Tibial nerve (tissue), 4 donors: Measurements from ENCODE around the gene TMEM234. TPM values are rescaled to one million over a fixed set of nuclear protein-coding genes. Genes with fewer than 3 reads are reported as not detected.

Source experiments
- DNase-seq, 2 donors: peaks; one replicate each; pipeline ENCODE4 v3.0.0-alpha.2; 2019; ENCODE audit warnings: low spot score in 2 of 2
- H3K27ac ChIP-seq, 4 donors: fragments of 200-600 bp; sonication (generic) in 3 of 4; one replicate each; pipeline ENCODE4 v1.5.1; 2017 to 2019; ENCODE audit warnings: mild to moderate bottlenecking in 1 of 4
- H3K27me3 ChIP-seq, 2 donors: fragments of 200-600 bp; sonication (generic) in 1 of 2; one replicate each; pipeline versions ENCODE4 v1.5.1 to v1.6.0; 2017 to 2019
- H3K36me3 ChIP-seq, 3 donors: fragments of 200-600 bp; sonication (generic); one replicate each; pipeline ENCODE4 v1.5.1; 2018 to 2019
- H3K4me1 ChIP-seq, 4 donors: fragments of 200-600 bp; sonication (generic) in 3 of 4; one replicate each; pipeline ENCODE4 v1.5.1; 2017 to 2019
- H3K4me3 ChIP-seq, 4 donors: fragments of 200-600 bp; sonication (generic) in 3 of 4; one replicate each; pipeline ENCODE4 v1.5.1; 2017 to 2019; ENCODE audit warnings: mild to moderate bottlenecking in 1 of 4, moderate library complexity in 1 of 4
- H3K9me3 ChIP-seq, 4 donors: fragments of 200-600 bp; sonication (generic) in 3 of 4; one replicate each; pipeline ENCODE4 v1.5.1; 2017 to 2019
- EP300 ChIP-seq, 2 donors: sonication (generic); formaldehyde crosslinking; IDR thresholded peaks; one replicate each; pipeline ENCODE4 v1.6.1; 2017; ENCODE audit warnings: antibody characterized with exemption in 2 of 2, mild to moderate bottlenecking in 1 of 2
- POLR2A ChIP-seq, 2 donors: fragments of 450-650 bp; IDR thresholded peaks; one replicate each; pipeline ENCODE4 v1.6.1; 2017; ENCODE audit warnings: antibody characterized with exemption in 2 of 2, mild to moderate bottlenecking in 2 of 2, moderate library complexity in 2 of 2
- WGBS, 2 donors: methylation state at CpG; one replicate each; pipeline ENCODE4 v1.1.5; 2018; 5-methylcytosine and 5-hydroxymethylcytosine counted together
- total RNA-seq, 4 donors: library from RNA; depleted of rRNA; stranded (reverse); fragments of >200 nt; gene quantifications; one replicate each; pipeline ENCODE4 v1.1.0, GENCODE V29; 2016
- TF ChIP-seq, protein P1 (sequence below), 5 experiments: fragments of 200-600 bp in 3 of 5; fragments of 450-650 bp in 2 of 5; sonication (generic) in 3 of 5; IDR thresholded peaks; one replicate each; pipeline ENCODE4 v1.5.1; 2016 to 2019; ENCODE audit warnings: antibody characterized with exemption in 5 of 5, mild to moderate bottlenecking in 3 of 5, moderate library complexity in 2 of 5

TMEM234 gene
- total RNA-seq, 4 donors from 2014 or later = 22.5 to 29.0 (median 26.3) TPM

DNA sequence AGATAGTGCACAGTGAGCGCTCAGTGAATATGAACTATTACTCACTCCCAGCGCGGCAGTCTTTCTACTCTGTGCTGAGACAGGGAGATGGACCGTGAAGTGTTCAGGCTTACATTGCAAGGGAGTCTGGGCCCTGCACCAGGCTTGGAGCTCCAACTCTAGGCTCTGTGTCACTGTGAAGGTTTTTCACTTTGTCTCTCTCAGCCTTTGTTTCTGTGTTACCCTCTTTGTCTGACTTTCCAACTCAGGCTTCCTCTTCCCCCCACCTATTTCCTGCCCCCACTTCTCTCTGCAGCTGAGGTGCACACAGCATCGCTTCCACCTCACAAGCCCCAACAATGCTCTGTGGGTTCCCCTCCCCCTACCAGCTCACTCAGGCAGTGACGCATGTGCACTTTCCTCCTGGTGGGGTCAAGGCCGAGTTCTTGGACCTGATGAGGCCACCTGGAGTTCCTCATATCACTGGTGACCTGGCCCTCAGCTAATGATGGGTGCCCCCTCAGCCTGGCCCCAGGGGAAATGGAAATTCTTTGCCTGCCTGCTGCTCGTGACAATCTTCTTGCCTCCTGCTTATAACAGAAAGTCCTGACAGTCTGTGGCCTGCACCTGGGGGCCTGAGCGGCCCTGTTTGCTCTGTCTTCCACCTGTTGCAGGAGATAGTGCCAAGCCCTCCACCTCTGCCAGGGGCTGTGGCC lies 27.8 kb upstream of the TMEM234 start:
- Histone ChIP-seq H3K4me3 (no peak overlapping the region), H3K27ac (peak overlapping the region in 1 of 4 donors; percentile 86), H3K36me3 (no peaks in the 10 kb centered on the region), H3K9me3 (no peaks in the 10 kb centered on the region), H3K27me3 (no peaks in the 10 kb centered on the region), H3K4me1 (peaks cover 0 to 41% (median 21%) of the 10 kb centered on the region in 4 donors)
- DNase-seq = peak in 1 of 2 donors; percentile 31
- 63 to 64% methylated on average over 9 of the region's 9 CpGs for WGBS, 2 donors
- TF ChIP-seq POLR2A (IDR thresholded peaks at IDR 0.05) = no peak
- TF ChIP-seq, protein P1, sequence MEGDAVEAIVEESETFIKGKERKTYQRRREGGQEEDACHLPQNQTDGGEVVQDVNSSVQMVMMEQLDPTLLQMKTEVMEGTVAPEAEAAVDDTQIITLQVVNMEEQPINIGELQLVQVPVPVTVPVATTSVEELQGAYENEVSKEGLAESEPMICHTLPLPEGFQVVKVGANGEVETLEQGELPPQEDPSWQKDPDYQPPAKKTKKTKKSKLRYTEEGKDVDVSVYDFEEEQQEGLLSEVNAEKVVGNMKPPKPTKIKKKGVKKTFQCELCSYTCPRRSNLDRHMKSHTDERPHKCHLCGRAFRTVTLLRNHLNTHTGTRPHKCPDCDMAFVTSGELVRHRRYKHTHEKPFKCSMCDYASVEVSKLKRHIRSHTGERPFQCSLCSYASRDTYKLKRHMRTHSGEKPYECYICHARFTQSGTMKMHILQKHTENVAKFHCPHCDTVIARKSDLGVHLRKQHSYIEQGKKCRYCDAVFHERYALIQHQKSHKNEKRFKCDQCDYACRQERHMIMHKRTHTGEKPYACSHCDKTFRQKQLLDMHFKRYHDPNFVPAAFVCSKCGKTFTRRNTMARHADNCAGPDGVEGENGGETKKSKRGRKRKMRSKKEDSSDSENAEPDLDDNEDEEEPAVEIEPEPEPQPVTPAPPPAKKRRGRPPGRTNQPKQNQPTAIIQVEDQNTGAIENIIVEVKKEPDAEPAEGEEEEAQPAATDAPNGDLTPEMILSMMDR (IDR thresholded peaks at IDR 0.05) = no peak
- TF ChIP-seq EP300 (IDR thresholded peaks at IDR 0.05) = peak in 1 of 2 donors; percentile 42

- Histone ChIP-seq H3K27ac (peak overlapping the region in 3 of 4 donors; percentile 53 to 62 (median 56)), H3K36me3 (no peaks in the 10 kb centered on the region), H3K4me3 (no peak overlapping the region), H3K27me3 (no peaks in the 10 kb centered on the region), H3K4me1 (peaks cover 0 to 41% (median 21%) of the 10 kb centered on the region in 4 donors), H3K9me3 (no peaks in the 10 kb centered on the region)
- 12 to 14% methylated on average over 31 of the region's 31 CpGs for WGBS, 2 donors
- TF ChIP-seq, protein P1 (IDR thresholded peaks at IDR 0.05) = peak; percentile 71 to 82 (median 77)
- TF ChIP-seq EP300 (IDR thresholded peaks at IDR 0.05) = no peak
- peak; percentile 82 for DNase-seq
Observed at GRCh38 chr1:32247983-32248889, 26.1 kb upstream of the TMEM234 start.

DNA sequence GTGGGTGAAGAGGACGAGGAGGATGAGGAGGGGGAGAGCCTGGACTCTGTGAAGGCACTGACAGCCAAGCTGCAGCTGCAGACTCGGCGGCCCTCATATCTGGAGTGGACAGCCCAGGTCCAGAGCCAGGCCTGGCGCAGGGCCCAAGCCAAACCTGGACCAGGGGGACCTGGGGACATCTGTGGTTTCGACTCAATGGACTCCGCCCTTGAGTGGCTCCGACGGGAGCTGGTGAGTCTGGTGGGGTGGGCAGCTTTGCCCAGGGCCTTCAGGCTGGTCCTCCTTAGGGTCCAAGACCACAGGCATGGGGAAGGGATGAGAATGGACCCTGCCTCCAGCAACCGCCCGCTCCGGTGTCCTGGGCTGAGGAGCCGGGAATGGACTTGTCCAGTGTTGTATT lies 25.3 kb upstream of the TMEM234 start:
- TF ChIP-seq POLR2A (IDR thresholded peaks at IDR 0.05) (no peak), EP300 (IDR thresholded peaks at IDR 0.05) (no peak)
- TF ChIP-seq, protein P1 (IDR thresholded peaks at IDR 0.05) = no peak
- peak overlapping the region in 3 of 4 donors; percentile 53 to 62 (median 56) for H3K27ac ChIP-seq
- WGBS, 2 donors = 69 to 76% methylated on average over 6 to 12 of the region's 12 CpGs

GRCh38 chr1:32246888-32247273 lies 24.7 kb upstream of the TMEM234 start, which contains the start of gene FAM167B:
TSS of gene FAM167B (plus strand) at chr1:32247222. CDS start at chr1:32247422, 200 bp downstream.
- TF ChIP-seq, protein P1 (IDR thresholded peaks at IDR 0.05) = no peak
- TF ChIP-seq POLR2A (IDR thresholded peaks at IDR 0.05) = no peak
- TF ChIP-seq EP300 (IDR thresholded peaks at IDR 0.05) = peak; percentile 71 to 77
- peak in 1 of 2 donors; percentile 40 for DNase-seq
- Histone ChIP-seq H3K4me1 (peaks cover 0 to 41% (median 29%) of the 10 kb centered on the region in 4 donors), H3K9me3 (no peaks in the 10 kb centered on the region), H3K27ac (peak within 1 kb of the TSS in 3 of 4 donors; percentile 53 to 62 (median 56)), H3K4me3 (no peak within 1 kb of the TSS), H3K36me3 (no peaks in the 10 kb centered on the region), H3K27me3 (no peaks in the 10 kb centered on the region)
- 18 to 33% methylated on average over 3 of the region's 3 CpGs for WGBS, 2 donors

More for the DNA sequence above, 25.3 kb upstream of the TMEM234 start:
- H3K36me3 ChIP-seq = no peaks in the 10 kb centered on the region
- DNase-seq = no peak
- H3K4me3 ChIP-seq = no peak overlapping the region
- peaks cover 0 to 38% (median 27%) of the 10 kb centered on the region in 4 donors for H3K4me1 ChIP-seq
- H3K9me3 ChIP-seq = no peaks in the 10 kb centered on the region
- no peaks in the 10 kb centered on the region for H3K27me3 ChIP-seq
